ENCODE results near the gene PHETA1.

The PHETA1 gene

DNA sequence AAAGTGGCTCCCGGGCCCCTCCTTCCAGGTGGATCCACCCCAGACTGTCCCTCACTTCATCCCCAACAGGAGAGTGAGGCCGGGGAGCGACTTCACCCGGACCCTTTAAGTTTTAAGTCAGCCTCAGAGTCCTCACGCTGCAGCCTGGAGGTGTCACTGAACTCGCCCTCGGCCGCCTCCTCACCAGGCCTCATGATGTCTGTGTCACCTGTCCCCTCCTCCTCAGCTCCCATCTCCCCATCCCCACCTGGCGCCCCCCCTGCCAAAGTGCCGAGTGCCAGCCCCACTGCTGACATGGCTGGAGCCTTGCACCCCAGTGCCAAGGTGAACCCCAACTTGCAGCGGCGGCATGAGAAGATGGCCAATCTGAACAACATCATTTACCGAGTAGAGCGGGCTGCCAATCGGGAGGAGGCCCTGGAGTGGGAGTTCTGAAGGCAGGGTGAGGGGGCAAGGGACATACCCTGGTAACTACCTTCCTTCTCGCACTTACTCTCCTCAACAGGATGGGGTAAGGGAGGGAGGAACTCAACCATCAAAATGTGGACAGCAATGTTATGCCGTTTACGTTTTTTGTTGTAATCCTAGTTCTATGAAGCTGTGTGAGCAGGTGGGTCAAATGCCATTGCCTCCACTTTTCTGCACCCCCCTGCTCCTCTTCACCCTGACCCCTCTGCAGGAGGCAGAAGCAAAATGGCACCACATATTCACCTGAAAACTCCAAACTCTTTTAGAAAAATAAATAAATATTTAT is 20.8 kb downstream of the PHETA1 start:
- Histone ChIP-seq H3K36me3 (ENCODE audit: insufficient read depth, low read length) (no peaks in the 10 kb centered on the region), H3K79me2 (ENCODE audit: insufficient read depth, low read length) (no peaks in the 10 kb centered on the region), H3F3A (ENCODE audit: insufficient read depth, low read length) (no peaks in the 10 kb centered on the region), H3K4me1 (ENCODE audit: insufficient read depth, low read length, severe bottlenecking) (no peaks in the 10 kb centered on the region), H3K4me2 (ENCODE audit: low read length) (no peak overlapping the region), H3K9me3 (ENCODE audit: low read length) (no peaks in the 10 kb centered on the region), H3K27ac (ENCODE audit: low read depth, low read length, poor library complexity, severe bottlenecking) (no peak overlapping the region), H2AFZ (ENCODE audit: low read length) (no peak overlapping the region), H3K9ac (ENCODE audit: low read length) (no peak overlapping the region), H4K20me1 (ENCODE audit: insufficient read depth, low read length) (no peaks in the 10 kb centered on the region), H3K27me3 (ENCODE audit: insufficient read depth, low read length) (no peaks in the 10 kb centered on the region), H3K9me2 (ENCODE audit: low read depth, low read length) (no peaks in the 10 kb centered on the region), H3K4me3 (ENCODE audit: low read depth, low read length, poor library complexity, severe bottlenecking) (no peak overlapping the region)
- TF ChIP-seq, protein P1, sequence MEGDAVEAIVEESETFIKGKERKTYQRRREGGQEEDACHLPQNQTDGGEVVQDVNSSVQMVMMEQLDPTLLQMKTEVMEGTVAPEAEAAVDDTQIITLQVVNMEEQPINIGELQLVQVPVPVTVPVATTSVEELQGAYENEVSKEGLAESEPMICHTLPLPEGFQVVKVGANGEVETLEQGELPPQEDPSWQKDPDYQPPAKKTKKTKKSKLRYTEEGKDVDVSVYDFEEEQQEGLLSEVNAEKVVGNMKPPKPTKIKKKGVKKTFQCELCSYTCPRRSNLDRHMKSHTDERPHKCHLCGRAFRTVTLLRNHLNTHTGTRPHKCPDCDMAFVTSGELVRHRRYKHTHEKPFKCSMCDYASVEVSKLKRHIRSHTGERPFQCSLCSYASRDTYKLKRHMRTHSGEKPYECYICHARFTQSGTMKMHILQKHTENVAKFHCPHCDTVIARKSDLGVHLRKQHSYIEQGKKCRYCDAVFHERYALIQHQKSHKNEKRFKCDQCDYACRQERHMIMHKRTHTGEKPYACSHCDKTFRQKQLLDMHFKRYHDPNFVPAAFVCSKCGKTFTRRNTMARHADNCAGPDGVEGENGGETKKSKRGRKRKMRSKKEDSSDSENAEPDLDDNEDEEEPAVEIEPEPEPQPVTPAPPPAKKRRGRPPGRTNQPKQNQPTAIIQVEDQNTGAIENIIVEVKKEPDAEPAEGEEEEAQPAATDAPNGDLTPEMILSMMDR (IDR thresholded peaks at IDR 0.05; ENCODE audit: low read length): no peak
- no peak for TF ChIP-seq EZH2 (IDR thresholded peaks at IDR 0.05; ENCODE audit: borderline replicate concordance, low read length)

DNA sequence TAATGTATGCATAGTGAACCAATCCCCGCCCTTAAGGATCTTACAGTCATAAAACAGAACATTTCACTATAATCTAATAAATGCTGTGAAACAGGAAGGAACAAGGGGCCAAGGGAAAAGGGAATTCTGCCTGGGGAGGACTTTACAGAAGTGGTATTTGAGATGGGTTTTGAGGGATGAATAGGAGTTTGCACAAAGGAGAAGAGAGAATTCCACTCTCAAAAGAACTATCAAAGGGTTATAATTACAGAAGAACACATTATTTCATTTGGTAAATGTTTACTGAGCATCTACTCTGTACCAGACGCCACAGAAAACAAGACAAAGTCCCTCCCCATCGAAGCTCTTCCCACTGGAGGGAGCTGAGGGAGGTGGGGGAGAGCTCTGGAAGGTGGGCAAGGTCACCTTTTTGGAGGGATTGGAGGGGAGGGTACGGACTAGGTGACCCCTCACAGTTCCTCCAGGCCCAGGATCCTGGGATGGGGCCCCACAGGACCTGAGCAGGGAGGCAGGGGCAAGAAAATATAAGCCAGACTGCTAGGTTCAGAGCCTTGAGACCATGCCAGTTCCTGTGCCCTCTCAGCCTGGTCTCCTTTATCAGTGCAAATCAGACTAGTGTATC is 24.5 kb downstream of the PHETA1 start:
- H4K20me1 ChIP-seq (ENCODE audit: insufficient read depth, low read length): no peaks in the 10 kb centered on the region
- H3K4me3 ChIP-seq (ENCODE audit: low read depth, low read length, poor library complexity, severe bottlenecking): no peak overlapping the region
- no peak overlapping the region for H2AFZ ChIP-seq (ENCODE audit: low read length)
- H3F3A ChIP-seq (ENCODE audit: insufficient read depth, low read length): no peaks in the 10 kb centered on the region
- no peaks in the 10 kb centered on the region for H3K9me3 ChIP-seq (ENCODE audit: low read length)
- no peaks in the 10 kb centered on the region for H3K27me3 ChIP-seq (ENCODE audit: insufficient read depth, low read length)
- no peaks in the 10 kb centered on the region for H3K36me3 ChIP-seq (ENCODE audit: insufficient read depth, low read length)
- H3K9me2 ChIP-seq (ENCODE audit: low read depth, low read length): no peaks in the 10 kb centered on the region
- no peaks in the 10 kb centered on the region for H3K4me1 ChIP-seq (ENCODE audit: insufficient read depth, low read length, severe bottlenecking)
- H3K9ac ChIP-seq (ENCODE audit: low read length): no peak overlapping the region
- H3K79me2 ChIP-seq (ENCODE audit: insufficient read depth, low read length): no peaks in the 10 kb centered on the region
- TF ChIP-seq, protein P1 (IDR thresholded peaks at IDR 0.05; ENCODE audit: low read length): no peak
- TF ChIP-seq EZH2 (IDR thresholded peaks at IDR 0.05; ENCODE audit: borderline replicate concordance, low read length): no peak
- no peak overlapping the region for H3K4me2 ChIP-seq (ENCODE audit: low read length)
- H3K27ac ChIP-seq (ENCODE audit: low read depth, low read length, poor library complexity, severe bottlenecking): no peak overlapping the region

DNA sequence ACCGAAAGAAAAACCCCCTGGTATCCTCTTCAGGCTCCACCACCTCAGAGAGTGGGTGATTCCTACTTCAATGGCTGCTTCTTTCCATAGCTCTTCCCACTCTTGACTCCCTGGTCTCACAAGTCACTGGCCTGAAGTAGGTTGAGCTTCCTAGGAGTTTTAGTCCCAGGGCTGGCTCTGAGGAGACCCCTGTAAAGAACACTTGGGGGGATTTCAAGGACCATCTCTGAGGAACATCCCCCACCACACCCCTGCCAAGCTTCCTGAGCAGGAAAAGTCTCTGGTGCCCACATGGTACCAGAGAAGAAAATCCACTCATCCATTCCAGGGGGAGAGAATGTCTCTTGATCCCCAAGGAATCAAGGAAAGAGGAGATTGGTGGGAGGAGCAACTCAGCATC is 25.7 kb downstream of the PHETA1 start:
- no peak overlapping the region for H2AFZ ChIP-seq (ENCODE audit: low read length)
- H3K4me2 ChIP-seq (ENCODE audit: low read length): no peak overlapping the region
- no peaks in the 10 kb centered on the region for H3K9me3 ChIP-seq (ENCODE audit: low read length)
- H4K20me1 ChIP-seq (ENCODE audit: insufficient read depth, low read length): no peaks in the 10 kb centered on the region
- no peak overlapping the region for H3K9ac ChIP-seq (ENCODE audit: low read length)
- H3F3A ChIP-seq (ENCODE audit: insufficient read depth, low read length): no peaks in the 10 kb centered on the region
- TF ChIP-seq EZH2 (IDR thresholded peaks at IDR 0.05; ENCODE audit: borderline replicate concordance, low read length): no peak
- TF ChIP-seq, protein P1 (IDR thresholded peaks at IDR 0.05; ENCODE audit: low read length): no peak
- H3K79me2 ChIP-seq (ENCODE audit: insufficient read depth, low read length): no peaks in the 10 kb centered on the region
- no peaks in the 10 kb centered on the region for H3K27me3 ChIP-seq (ENCODE audit: insufficient read depth, low read length)
- H3K9me2 ChIP-seq (ENCODE audit: low read depth, low read length): no peaks in the 10 kb centered on the region
- no peak overlapping the region for H3K27ac ChIP-seq (ENCODE audit: low read depth, low read length, poor library complexity, severe bottlenecking)
- no peaks in the 10 kb centered on the region for H3K36me3 ChIP-seq (ENCODE audit: insufficient read depth, low read length)
- H3K4me1 ChIP-seq (ENCODE audit: insufficient read depth, low read length, severe bottlenecking): no peaks in the 10 kb centered on the region
- H3K4me3 ChIP-seq (ENCODE audit: low read depth, low read length, poor library complexity, severe bottlenecking): no peak overlapping the region
